Panc1 (cell line): ENCODE data around the gene PCDHGB7.

ENCODE experiments used
- POLR2AphosphoS5 ChIP-seq: IDR thresholded peaks from 2 replicates; pipeline ENCODE4 v1.6.1; 2012; ENCODE audit warnings: mild to moderate bottlenecking, low read depth, low read length, moderate library complexity
- SIN3A ChIP-seq: IDR thresholded peaks from 2 replicates; pipeline ENCODE4 v1.6.1; 2012; ENCODE audit warnings: low read depth, mild to moderate bottlenecking, low read length, moderate library complexity, borderline replicate concordance; ENCODE audit not compliant: insufficient read depth
- TCF7L2 ChIP-seq: IDR thresholded peaks from 2 replicates; pipeline ENCODE4 v1.6.1; 2011; ENCODE audit warnings: mild to moderate bottlenecking, low read depth, low read length, inconsistent platforms
- TF ChIP-seq, protein P1 (sequence below): fragments of 450-650 bp; IDR thresholded peaks from 2 replicates; pipeline ENCODE4 v1.5.1; 2017; ENCODE audit warnings: mild to moderate bottlenecking
- TF ChIP-seq, protein P2 (sequence below), 2 experiments: IDR thresholded peaks; 2 replicates each; pipeline ENCODE4 v1.6.1; 2011 to 2012; ENCODE audit warnings: low read depth in 2 of 2, control low read depth in 1 of 2, low read length in 1 of 2, mild to moderate bottlenecking in 1 of 2, moderate library complexity in 1 of 2; ENCODE audit not compliant: insufficient read depth in 1 of 2

DNA sequence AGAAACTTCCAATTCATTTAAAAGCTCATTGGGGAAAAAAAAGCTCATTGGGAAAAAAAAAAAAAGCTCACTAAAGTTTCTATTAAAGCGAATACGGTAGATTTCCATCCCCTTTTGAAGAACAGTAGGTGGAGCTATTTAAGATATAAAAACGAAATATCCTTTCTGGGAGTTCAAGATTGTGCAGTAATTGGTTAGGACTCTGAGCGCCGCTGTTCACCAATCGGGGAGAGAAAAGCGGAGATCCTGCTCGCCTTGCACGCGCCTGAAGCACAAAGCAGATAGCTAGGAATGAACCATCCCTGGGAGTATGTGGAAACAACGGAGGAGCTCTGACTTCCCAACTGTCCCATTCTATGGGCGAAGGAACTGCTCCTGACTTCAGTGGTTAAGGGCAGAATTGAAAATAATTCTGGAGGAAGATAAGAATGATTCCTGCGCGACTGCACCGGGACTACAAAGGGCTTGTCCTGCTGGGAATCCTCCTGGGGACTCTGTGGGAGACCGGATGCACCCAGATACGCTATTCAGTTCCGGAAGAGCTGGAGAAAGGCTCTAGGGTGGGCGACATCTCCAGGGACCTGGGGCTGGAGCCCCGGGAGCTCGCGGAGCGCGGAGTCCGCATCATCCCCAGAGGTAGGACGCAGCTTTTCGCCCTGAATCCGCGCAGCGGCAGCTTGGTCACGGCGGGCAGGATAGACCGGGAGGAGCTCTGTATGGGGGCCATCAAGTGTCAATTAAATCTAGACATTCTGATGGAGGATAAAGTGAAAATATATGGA lies 13.0 kb downstream of the PCDHGB7 start, which contains the start of gene PCDHGA12:
- TF ChIP-seq, protein P1, sequence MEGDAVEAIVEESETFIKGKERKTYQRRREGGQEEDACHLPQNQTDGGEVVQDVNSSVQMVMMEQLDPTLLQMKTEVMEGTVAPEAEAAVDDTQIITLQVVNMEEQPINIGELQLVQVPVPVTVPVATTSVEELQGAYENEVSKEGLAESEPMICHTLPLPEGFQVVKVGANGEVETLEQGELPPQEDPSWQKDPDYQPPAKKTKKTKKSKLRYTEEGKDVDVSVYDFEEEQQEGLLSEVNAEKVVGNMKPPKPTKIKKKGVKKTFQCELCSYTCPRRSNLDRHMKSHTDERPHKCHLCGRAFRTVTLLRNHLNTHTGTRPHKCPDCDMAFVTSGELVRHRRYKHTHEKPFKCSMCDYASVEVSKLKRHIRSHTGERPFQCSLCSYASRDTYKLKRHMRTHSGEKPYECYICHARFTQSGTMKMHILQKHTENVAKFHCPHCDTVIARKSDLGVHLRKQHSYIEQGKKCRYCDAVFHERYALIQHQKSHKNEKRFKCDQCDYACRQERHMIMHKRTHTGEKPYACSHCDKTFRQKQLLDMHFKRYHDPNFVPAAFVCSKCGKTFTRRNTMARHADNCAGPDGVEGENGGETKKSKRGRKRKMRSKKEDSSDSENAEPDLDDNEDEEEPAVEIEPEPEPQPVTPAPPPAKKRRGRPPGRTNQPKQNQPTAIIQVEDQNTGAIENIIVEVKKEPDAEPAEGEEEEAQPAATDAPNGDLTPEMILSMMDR, result no peak
- TF ChIP-seq POLR2AphosphoS5, result no peak
- TF ChIP-seq, protein P2, sequence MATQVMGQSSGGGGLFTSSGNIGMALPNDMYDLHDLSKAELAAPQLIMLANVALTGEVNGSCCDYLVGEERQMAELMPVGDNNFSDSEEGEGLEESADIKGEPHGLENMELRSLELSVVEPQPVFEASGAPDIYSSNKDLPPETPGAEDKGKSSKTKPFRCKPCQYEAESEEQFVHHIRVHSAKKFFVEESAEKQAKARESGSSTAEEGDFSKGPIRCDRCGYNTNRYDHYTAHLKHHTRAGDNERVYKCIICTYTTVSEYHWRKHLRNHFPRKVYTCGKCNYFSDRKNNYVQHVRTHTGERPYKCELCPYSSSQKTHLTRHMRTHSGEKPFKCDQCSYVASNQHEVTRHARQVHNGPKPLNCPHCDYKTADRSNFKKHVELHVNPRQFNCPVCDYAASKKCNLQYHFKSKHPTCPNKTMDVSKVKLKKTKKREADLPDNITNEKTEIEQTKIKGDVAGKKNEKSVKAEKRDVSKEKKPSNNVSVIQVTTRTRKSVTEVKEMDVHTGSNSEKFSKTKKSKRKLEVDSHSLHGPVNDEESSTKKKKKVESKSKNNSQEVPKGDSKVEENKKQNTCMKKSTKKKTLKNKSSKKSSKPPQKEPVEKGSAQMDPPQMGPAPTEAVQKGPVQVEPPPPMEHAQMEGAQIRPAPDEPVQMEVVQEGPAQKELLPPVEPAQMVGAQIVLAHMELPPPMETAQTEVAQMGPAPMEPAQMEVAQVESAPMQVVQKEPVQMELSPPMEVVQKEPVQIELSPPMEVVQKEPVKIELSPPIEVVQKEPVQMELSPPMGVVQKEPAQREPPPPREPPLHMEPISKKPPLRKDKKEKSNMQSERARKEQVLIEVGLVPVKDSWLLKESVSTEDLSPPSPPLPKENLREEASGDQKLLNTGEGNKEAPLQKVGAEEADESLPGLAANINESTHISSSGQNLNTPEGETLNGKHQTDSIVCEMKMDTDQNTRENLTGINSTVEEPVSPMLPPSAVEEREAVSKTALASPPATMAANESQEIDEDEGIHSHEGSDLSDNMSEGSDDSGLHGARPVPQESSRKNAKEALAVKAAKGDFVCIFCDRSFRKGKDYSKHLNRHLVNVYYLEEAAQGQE (IDR thresholded peaks at IDR 0.05; ENCODE audit: insufficient read depth in 1 of 2, low read depth in 2 of 2, low read length in 1 of 2), result no peak
- TF ChIP-seq TCF7L2, result no peak
- no peak for TF ChIP-seq SIN3A
